Fibroblast of the conjunctiva (primary cell): ENCODE data around the gene TRPM6.
A peak's percentile ranks its signal among the peaks of the same experiment; 100 is the strongest.

Source experiments
- DNase-seq: peaks from one replicate; pipeline ENCODE4 v3.0.0-alpha.2; 2010; ENCODE audit warnings: low read depth

Gene TRPM6

DNA sequence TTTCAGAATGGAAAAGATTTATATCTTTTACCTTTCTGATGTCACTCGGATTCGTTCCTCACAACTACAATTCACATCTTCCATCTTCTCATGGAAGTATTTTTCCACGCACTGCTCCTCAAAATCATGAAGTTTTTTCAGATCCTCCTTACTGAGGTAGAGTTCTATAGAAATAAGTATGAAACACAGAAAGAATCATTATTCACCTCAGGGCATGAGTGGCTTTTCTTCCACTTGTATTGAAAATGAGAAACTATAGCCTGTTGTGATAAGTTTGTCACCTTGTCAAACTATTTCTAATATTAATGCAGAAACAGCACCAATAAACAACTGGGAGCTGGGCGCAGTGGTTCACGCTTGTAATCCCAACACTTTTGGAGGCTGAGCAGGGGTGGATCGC lies 116.0 kb downstream of the TRPM6 start:
- DNase-seq = no peak

DNA sequence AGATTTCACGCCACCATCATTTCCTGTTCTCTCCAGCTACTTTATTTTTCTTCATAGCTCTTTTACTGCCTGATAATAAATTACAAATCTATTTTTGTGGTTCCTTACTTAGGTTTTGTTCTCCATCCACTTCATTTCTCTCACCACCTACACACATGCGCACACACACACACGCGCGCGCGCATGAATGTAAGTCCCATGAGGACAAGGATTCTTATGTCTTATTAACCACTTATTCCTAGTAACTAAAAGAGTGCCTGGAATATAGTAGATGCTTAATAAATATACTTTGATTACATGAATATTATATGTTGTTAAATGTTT lies 116.5 kb downstream of the TRPM6 start:
- no peak for DNase-seq

DNA sequence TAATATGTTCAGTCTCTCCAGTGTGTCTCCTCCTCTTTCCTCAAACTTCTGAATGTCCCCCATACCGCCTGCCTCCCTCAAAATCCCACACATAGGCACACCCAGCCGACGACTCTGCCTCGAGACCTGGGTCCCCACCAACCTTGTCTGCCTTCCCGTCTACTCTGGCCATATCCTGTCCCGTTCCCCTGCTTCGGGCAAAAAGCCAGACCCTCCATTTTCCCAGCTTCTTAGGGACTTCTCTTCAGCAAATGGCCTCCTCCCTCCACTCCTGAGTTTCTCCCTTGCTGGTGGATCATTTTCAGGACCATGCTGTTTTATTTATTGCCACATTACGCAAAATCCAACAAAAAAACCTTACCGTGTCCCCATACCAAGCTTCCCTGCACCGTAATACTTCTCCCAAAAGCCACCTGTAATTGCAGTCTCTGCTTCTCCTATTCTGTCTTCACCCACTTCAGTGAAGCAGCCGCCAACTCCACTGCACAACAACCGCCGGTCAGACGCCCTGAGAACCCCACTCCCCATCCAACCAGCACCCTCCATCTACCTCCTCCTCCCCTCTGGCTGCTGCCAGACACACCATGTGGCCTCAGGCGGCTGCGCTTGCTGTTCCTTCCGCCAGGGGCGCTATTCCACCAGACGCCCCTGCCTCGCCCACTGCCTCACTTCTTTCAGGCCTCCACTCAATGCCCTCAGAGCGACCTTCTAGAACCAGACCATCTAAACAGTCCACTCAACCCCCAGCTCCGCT lies 117.0 kb downstream of the TRPM6 start:
- DNase-seq = no peak

DNA sequence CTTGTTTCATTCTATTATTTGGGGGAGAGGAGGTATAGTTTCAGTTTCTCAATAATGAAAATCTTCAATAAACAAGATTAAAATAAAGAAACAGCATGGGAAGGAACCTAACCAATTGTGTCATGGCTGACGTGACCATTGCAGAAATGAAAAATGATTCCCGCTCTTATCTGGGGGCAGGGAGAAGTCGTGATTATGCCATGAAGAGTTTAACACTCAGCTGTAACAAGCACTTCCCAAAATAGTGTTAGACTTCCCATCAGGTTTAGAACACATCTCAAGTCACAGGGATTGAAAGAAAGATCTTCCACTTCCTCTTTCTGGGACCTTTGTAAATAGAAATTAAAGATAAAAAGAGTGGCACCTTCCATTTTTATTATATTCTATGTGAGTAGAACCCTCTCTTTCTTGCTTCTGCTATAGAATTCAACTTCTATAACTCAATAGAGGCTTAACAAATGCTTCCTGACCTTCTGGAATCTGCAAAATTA lies 122.2 kb downstream of the TRPM6 start:
- no peak for DNase-seq

DNA sequence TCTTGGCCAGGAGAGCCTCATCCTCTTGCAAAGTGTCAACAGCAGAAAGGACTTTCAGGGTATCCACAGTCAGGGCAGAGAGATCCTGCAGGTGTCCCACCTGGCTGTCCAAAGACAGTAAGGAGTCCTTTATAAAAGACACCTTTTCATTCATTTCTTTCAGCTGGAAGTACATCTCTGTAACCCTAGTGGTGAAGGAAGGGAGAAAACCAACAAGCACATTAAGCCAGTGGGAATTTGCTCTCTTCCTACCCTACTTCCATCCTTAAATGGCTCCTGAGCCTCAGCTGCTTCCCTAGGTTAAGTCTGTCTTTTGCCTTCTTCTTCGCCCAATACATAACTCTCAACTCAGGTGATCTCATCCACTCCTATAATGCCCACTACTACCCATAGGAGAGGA lies 124.8 kb downstream of the TRPM6 start:
- no peak for DNase-seq

DNA sequence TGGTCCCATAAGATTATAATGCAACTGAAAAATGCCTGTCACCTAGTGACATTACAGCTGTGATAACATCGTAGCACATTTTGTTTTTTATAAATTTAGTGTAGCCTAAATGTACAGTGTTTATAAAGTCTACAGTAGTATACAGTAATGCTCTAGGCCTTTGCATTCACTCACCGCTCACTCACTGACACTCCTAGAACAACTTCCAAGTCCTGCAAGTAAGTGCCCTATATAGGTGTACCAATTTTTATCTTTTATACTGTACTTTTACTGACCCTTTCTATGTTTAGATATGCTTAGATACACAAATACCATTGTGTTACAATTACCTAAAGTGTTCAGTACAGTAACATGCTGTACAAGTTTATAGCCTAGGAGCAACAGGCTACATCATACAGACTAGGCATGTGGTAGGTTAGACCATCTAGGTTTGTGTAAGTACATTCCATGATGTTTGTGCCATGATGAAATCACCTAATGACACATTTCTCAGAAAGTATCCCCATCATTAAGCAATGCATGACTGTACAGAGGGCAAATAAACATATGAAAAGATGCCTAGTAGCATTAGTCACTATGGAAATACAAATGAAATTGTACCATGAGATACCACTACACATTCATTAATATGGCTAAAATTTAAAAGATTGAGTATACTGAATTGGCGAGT lies 127.6 kb downstream of the TRPM6 start:
- DNase-seq = peak; percentile 84

DNA sequence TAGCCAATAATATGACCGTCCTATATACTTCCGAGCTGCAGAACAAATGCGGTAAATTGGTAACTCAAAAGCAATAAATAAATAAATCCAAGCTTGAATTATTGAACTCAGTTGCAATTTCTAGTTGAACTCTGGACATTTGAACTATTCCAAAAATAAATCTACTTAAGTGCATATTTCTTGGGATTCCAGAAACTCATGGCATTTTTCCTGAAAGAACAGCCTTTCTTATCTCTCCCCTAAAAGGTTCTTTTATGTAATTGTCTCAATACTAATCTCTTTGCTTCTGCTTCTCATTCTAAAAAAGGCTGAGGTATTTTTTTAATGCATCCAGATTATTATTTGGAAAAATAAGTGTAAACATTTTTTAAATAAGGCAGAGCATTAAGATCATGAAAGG lies 131.7 kb downstream of the TRPM6 start:
- DNase-seq = no peak

DNA sequence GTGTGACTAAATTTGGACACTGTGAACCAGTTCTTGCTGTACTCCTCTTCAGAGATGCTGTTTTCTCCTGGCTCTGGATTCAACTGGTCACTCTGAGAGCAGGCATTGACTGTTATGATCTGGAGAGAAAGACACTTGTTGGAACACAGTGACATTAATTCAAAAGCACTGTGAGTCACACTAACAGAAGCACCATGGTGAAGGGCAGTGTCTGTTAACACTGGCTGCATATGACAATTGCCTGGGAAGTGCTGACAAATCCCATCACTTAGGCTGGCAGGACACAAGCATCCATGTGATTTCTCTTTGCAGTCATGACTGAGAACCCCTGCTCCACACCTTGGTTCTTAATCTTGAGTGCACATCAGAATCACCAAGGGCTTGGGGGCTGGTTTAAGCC lies 132.4 kb downstream of the TRPM6 start:
- DNase-seq = no peak

DNA sequence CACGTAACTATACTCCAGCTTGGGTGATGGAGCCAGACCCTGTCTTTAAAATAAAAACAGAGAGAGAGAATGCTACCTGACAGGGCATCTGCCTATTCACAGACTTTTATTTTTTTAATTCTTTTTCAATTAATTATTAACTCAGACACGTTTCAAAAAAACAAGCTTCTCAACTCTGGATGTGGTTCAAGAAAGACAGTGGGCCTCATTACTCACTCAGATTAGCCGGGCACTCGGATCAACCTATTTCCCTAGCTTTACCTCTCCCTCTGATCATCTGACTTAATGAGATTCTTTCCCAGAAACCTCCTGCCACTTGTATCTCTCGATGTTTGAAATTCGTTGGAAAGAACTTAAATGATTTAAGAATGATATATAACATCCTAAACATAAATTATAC lies 134.1 kb downstream of the TRPM6 start:
- DNase-seq = no peak

DNA sequence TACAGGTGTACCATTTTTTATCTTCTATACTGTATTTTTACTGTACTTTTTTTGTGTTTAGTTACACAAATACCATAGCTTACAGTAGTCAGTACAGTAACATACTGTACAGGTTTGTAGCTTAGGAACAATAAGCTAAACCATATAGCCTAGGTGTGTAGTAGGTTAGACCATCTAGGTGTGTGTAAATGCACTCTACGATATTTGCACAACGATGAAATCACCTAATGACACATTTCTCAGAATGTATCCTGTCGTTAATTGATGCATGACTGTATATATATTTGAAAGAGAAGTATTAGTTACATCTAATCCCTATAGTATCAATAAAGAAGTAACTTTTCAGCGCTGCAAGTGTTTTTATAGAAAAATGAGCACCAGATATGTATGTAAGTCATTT lies 138.8 kb downstream of the TRPM6 start:
- no peak for DNase-seq

DNA sequence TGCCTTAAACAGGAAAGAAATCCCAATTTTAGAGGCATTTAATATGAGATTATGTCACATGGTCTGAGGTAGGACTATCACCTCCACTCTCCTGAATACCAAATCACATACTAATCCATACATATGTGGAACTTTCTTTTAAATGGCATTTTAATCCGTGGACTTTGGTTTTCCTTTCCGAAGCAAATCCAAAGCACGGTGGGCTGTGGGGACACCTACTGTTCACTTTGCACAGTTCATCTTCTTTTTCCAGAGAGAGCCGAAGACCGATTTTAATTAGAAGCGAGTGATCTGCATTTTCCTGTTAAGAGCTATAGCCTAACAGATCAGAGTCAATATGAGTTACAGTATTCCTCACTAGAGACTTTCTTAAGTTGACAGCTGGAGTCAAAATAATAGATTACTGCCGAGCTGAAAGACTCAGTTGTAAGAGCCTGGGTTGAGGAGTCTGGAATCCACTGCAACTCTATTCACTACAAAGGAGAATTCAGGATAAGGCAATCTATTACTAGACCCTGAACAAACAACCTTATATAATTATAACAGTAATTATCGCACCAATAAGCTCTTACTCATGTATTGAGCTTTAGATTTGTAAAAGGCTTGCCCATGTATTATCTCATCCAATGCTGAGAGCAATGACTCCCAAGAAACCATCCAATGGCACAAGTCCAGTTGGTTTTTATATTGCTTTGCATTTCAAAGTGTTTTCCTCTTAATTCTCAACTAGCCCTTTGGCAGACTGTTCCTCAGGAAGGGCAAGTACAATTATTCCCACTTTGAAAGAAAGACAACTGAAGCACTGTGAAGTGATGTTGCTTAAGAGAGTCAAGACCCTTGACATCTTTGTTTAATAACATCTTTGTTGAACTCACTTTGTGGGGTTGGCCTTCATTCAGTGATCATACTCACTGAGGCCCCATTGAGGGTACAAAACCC lies 144.7 kb downstream of the TRPM6 start:
- peak; percentile 21 for DNase-seq

DNA sequence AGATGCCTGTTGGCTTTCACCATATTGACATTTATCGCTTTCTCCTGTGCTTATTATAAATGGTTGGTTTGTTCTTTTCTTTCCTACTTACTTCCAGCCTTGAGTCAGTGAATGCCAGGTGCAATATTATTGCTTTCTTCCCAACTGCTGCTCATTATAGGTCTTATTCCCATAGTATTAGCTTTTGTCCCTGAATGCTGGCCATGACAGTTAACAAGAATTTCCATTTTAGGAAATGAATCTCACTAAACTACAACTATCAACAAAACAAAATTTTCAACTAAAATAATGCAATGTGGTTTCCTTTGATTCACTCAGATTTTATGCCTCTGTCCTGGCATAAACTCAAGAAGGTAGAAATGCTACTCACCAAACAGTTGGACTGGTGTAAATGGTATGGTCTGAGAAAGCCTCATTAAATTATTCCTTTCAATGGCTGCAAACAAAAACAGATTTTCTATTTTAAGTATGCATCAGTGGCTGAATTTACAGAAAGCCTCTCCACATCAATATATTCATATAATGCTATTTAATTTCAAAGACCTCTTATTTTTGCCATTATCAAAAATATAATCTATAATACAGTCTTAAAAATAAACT lies 145.4 kb downstream of the TRPM6 start:
- DNase-seq = no peak

DNA sequence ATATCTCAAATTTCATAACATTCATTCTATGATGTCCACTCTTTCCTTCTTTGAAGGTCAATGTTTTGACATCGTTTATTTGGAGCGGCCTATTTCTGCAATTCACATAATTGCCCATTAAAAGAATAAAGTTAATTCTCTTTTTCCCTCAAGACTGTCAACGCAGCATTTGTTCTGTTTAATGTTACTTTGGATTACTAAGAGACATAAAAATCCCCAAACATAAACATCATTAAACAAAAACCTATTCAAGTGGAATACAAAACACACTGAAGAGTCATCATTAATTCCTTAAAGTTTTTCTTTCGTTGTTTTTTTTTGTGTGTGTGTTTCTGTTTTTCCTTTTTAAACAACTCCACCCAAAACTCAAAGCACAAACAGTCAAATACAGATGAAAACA lies 151.1 kb downstream of the TRPM6 start:
- DNase-seq = no peak

DNA sequence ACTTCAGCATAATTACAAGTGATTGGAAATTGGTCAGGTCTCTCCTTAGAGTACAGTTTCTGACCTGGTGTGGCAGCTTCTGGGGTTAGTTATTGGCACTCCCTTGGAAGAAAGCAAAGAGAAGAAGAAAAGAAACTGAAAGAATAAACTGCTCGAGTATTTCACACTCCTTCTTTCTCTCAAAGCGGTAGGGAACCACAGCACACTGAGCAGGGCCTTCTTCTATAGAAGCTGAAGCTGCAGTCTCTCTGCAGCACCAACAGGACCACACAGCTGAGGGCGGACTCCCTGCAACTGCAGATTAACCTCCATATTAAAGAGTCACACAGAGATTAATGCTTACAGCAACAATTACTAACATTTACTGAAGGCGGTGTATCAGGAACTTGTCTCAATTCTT lies 152.0 kb downstream of the TRPM6 start:
- no peak for DNase-seq

DNA sequence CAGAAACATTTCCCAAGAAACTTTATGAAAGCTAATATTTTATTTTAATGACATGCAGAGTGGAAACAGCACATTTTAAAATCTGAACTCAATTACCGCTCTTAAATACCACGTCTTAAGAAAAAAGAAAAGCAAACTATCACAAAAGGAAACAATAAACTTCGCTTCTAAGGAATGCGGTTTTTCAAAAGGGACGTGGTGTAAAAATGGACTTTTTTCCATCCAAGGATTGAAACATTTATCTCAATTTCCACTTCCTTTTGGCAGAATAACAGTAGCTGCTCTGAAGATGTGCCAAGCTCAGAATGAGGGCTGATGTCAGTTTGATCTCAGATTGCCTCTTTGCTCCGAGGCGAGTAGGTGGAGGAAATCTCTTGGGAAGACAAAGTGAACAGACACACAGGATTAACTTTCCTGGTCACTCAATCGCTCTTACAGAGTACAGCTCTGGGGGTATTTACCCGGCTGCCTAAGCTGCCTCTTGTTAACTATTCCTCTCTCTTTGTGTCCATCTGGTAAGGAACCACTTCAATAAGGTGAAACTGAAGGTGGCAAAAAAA lies 158.5 kb downstream of the TRPM6 start:
- peak; percentile 39 for DNase-seq

DNA sequence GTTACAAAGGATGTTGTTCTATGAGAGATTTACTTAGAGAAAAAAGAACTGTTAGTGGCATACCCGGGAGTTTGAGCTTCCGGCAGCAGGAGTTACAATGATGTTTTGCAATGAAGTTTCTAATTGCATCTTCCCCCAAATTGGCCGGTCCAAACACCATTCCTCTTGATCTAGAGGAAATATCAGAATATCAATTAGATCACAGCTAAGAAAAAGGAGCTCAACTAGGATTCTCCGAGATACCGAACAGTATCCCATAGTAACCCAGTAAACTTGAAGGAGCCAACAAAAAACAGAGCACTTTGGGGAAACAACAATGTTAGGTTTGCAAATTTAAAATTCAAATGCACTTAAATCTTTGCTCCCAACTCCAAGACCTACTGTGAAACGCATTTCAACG lies 159.5 kb downstream of the TRPM6 start:
- no peak for DNase-seq

DNA sequence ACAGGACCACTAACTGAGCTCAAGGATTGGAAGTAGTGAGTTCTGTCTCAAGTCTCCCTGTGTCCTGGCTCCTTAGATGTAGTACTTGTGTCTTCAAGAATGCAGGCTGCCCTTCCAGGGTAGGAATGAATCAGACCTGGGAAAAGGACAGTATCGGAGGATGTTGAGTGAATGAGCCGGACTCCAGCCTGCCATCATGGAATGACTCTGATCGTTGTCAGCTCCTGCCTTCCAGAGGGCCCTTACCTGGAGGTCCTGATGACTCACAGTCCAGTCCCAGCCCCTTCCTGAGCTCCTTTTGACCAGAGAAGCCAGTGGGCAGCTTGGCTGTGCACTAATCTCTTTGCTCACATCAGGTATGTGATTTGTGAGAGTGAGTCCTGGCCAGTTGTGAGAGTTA lies 161.1 kb downstream of the TRPM6 start:
- no peak for DNase-seq

DNA sequence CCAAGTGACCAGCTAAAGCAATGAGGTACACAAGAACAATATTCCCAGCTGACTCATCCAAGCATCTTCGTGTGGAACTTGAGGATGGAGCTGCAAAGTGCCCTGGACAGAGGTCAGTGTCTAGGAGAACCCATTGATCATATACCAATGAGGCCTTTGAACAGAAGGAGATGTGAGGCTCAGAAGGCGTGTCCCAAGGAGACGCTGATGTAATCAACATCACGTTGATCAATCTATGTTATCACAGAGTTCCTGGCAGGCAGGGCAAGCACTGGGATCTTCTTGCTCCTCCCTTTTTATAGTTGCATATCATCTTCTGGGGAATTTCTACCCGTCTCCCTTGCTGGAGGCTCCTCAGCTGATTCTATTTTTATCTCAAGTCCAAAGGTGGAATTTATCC lies 163.4 kb downstream of the TRPM6 start:
- DNase-seq = no peak

DNA sequence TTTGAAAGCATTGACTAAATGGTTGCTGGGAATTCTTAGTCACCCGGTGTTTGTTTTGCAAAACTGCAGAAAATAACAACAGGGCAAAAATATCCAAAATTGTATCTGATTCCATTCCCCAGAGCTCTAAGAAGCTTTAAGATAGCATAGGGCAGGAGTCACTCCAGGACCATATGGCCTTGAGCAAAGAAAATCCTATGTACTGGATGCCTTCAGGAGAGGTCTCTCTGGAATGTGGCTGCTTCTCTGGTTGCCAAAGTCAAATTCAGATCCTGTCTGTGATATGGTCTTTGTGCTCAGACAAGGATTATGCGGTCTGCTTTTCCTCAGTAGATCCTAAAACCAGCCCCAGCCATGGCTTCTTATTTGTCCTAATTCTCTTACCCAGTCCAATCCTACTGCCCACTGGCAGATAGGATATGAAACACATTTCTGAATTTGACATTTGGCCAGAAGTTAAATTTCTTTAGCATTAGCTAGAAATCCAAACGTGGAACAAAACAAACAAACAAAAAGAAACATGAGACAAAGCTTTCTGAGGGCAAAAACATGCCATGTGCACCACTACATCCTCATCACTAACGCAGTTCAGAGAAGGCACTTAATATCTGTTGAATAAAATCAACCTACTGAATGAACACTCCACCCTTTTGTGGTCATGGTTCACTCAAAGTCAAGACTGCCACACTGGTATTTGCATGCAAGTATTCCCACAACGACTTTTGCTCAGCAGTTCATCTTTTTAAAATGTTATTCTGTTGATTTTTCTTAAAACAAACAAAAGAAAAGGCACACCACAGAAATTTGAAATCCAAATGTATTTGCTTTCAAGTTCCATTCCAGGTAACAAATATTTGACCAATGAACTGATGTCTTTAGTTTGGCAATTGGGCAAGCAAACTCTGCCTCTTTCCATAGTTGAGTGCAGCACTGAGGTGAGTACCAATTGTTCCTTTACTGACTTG lies 165.7 kb downstream of the TRPM6 start:
- no peak for DNase-seq

DNA sequence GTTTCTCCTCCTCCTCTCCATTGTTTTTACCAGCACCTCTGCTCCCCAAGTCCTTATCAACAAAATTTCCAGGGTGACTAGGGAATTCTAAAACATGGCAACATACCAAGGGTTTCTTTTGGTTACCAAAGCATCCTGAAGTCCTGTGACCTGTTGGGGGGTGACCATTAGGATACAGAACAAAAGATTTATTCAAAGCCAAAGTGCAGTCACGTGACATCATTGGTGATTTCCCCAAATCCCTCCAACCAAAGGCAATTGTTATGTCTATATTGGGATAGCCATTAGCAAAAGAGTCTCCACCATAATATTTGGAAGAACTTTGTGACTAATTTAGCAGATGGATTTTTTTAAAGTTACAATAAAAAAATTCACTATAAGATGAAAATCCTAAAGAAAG lies 168.4 kb downstream of the TRPM6 start:
- no peak for DNase-seq

DNA sequence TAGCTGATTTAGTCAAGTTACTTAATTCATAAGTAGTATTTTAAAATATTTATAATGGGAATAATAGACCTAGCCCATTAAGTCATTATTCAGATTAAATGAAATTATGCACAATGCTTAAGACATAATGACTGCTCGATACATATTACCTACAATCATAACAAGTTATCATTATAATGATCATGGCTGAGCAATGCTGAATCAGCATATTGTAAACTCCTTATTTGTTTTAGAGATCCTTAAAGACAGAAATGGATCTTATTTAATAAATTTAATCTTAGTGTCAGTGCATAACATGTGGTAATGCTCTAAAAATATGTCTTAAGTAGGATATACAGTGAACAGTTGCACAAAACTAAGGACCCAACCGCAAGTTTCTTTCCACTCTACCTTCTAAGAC lies 169.0 kb downstream of the TRPM6 start:
- DNase-seq = no peak
